Measurements from ENCODE around the gene ACSL1.

ACSL1 gene

GRCh38 chr4:184851200-184851541 is 25.4 kb upstream of the ACSL1 start:
- peak; percentile 62 to 66 for DNase-seq (ENCODE audit: low read depth in 2 of 2)
- no peak overlapping the region for H3K4me3 ChIP-seq (replicated peaks in 1 of 2; ENCODE audit: low read depth in 2 of 2, low read length in 2 of 2)
- TF ChIP-seq CTCF (IDR thresholded peaks at IDR 0.05; ENCODE audit: low read depth, low read length), result no peak

GRCh38 chr4:184850431-184851199 is 24.8 kb upstream of the ACSL1 start:
- no peak overlapping the region for H3K4me3 ChIP-seq (replicated peaks in 1 of 2; ENCODE audit: low read depth in 2 of 2, low read length in 2 of 2)
- no peak for TF ChIP-seq CTCF (IDR thresholded peaks at IDR 0.05; ENCODE audit: low read depth, low read length)
- no peak for DNase-seq (ENCODE audit: low read depth in 2 of 2)

- DNase-seq (ENCODE audit: low read depth in 2 of 2), result no peak
- no peak overlapping the region for H3K4me3 ChIP-seq (replicated peaks in 1 of 2; ENCODE audit: low read depth in 2 of 2, low read length in 2 of 2)
- TF ChIP-seq CTCF (IDR thresholded peaks at IDR 0.05; ENCODE audit: low read depth, low read length), result no peak
Measured at GRCh38 chr4:184850018-184850417, 24.2 kb upstream of the ACSL1 start.

- no peak overlapping the region for H3K4me3 ChIP-seq (replicated peaks in 1 of 2; ENCODE audit: low read depth in 2 of 2, low read length in 2 of 2)
- peak in 1 of 2 donors; percentile 26 for DNase-seq (ENCODE audit: low read depth in 2 of 2)
- TF ChIP-seq CTCF (IDR thresholded peaks at IDR 0.05; ENCODE audit: low read depth, low read length), result no peak
Measured at GRCh38 chr4:184849185-184849584, 23.4 kb upstream of the ACSL1 start.

GRCh38 chr4:184848510-184848909 is 22.7 kb upstream of the ACSL1 start:
- no peak overlapping the region for H3K4me3 ChIP-seq (replicated peaks in 1 of 2; ENCODE audit: low read depth in 2 of 2, low read length in 2 of 2)
- no peak for DNase-seq (ENCODE audit: low read depth in 2 of 2)
- TF ChIP-seq CTCF (IDR thresholded peaks at IDR 0.05; ENCODE audit: low read depth, low read length), result no peak

GRCh38 chr4:184846531-184846930 is 20.8 kb upstream of the ACSL1 start:
- H3K4me3 ChIP-seq (replicated peaks in 1 of 2; ENCODE audit: low read depth in 2 of 2, low read length in 2 of 2), result no peak overlapping the region
- TF ChIP-seq CTCF (IDR thresholded peaks at IDR 0.05; ENCODE audit: low read depth, low read length), result no peak
- DNase-seq (ENCODE audit: low read depth in 2 of 2), result no peak
